Measurements from ENCODE around the gene DDOST.

DNA sequence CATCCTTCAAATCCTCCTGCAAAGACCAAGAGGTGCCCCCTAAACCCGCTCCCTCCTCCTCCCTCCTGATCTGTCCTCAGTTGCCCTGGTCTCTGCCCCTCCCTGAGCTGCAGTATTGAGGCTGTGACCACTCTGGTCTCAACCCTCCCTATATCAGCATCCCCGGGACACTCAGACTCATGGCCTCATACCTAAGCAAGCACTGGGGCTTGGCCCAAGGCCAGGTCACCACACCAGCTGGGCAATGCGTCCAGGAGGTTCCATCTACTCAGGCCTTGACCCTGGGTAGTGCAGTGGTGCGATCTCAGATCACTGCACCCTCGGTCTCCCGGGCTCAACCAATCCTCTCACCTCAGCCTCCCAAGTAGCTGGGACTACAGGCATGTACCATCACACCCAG is 46.9 kb upstream of the DDOST start:
- no peak for TF ChIP-seq EZH2phosphoT487 (IDR thresholded peaks at IDR 0.05; ENCODE audit: borderline replicate concordance, low read depth, low read length)
- TF ChIP-seq, protein P1, sequence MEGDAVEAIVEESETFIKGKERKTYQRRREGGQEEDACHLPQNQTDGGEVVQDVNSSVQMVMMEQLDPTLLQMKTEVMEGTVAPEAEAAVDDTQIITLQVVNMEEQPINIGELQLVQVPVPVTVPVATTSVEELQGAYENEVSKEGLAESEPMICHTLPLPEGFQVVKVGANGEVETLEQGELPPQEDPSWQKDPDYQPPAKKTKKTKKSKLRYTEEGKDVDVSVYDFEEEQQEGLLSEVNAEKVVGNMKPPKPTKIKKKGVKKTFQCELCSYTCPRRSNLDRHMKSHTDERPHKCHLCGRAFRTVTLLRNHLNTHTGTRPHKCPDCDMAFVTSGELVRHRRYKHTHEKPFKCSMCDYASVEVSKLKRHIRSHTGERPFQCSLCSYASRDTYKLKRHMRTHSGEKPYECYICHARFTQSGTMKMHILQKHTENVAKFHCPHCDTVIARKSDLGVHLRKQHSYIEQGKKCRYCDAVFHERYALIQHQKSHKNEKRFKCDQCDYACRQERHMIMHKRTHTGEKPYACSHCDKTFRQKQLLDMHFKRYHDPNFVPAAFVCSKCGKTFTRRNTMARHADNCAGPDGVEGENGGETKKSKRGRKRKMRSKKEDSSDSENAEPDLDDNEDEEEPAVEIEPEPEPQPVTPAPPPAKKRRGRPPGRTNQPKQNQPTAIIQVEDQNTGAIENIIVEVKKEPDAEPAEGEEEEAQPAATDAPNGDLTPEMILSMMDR (conservative IDR thresholded peaks at IDR 0.05; ENCODE audit: low read length), result no peak

Data from OCI-LY7 (cell line).